GM19468 (cell line): ENCODE measurements around the gene CD6.
A peak's percentile ranks its signal among the peaks of the same experiment; 100 is the strongest.
"Not testable (repeated sequence)": the region's sequence is repeated elsewhere in the genome, so short reads cannot be mapped to it uniquely, and the experiment has no call there.

ENCODE experiments used
- ATAC-seq: cut with Tn5 transposase; IDR thresholded peaks from one replicate; pipeline ENCODE4 v1.9.1; 2021; ENCODE audit warnings: mild to moderate bottlenecking, moderate library complexity, moderate number of reproducible peaks; ENCODE audit not compliant: unreplicated experiment; ENCODE audit errors: extremely low read depth

Gene CD6

GRCh38 chr11:60950933-60951605 lies 20.4 kb upstream of the CD6 start:
- no peak for ATAC-seq

DNA sequence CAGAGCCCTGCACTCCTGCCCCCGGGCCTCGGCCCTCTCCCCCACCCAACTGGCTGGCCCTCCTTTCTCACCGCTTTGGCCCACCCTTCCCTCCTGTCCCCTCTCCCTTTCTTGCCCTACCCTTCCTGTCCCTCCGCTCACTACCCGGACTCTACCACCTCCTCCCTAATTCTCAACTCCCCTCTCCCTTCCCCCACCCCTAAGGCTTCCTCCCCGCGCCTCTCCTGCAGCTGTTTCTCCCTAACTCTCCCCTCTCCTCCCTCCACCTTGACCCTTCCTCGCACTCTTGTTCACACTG lies 19.9 kb upstream of the CD6 start:
- no peak for ATAC-seq

DNA sequence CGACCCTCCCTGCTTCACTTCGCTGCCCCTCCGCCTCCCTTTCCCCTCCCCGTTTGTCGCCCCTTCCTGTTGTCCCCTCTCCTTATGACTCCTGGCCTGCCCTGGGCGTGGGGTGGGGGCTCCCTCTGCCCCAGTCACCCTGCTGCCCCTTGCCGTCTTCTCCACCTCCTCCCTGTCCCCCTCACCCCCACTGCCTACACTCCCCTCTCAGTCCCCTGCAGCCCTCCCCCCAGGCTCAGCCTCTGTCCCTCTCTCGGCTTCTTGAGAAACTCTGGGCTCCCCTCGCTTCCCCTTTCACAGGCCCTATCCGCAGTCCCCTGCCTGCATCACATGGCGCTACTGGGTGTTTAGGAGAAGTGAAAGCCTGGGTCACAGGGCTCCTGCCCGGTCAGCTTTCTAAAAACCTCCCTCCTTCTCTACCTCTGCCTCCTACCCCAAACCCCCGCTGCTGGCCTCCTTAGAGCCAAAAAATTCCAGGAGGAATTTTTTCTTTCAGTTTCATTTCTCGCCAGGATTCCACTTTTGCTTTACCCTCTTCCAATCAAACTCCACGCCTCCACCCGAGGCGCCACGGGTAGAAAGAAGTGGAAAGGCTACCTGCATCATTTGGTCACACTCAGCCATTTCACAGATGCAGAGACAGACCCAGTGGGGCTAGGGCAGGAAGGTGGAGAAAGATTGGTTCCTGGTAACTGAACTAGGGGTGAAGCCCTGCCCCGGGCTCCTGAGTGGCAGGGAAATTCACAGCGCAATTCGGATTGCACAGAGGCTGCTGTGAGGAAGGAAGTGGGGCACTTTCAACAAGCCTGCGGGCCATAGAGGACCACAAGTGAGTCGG lies 19.4 kb upstream of the CD6 start, which contains the start of gene SLC15A3:
TSS of gene SLC15A3 (minus strand) at position 273 of the 838 bp plus-strand sequence. CDS start 625 bp downstream, outside the sequence.
- ATAC-seq, result peak; percentile 15

DNA sequence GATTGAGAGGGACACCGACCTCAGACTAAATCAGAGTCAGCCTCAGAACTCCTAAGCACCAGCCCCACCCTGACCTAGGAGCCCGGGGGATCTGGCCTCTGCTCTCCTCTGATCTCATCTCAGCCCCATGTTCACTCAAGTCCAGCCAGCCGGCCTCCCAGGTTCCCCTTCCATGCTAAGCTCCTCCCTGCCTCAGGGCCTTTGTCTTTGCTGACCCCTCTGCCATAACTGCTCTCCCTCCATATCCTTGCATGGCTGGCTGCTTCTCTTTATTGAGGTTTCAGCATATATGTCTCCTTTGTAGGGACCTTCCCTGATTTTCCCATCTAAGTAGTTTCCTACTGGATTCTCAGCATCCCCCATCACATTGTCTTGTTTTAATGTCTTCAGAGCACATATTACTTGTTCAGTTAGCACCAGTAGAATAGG lies 18.7 kb upstream of the CD6 start:
- ATAC-seq, result no peak

DNA sequence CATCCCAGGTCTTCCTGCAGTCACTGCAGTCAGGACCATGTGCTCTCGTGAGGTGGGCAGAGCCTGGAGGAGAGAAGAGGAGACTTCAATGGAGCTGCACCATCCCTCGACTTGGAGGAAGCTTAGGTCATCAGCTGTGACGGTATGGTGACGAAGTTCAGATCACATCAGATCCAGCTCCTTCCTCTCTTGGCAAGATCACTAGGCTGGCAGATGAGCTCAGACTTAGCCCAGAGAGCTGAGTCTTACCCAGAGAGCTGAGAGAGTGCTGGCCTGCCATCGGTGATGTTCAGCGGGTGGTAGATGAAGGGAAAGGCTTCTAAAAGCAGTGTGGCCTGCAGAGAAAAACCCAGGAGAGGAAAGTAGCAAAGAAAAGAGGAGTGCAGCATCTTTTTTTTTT lies 17.7 kb upstream of the CD6 start:
- no peak for ATAC-seq

DNA sequence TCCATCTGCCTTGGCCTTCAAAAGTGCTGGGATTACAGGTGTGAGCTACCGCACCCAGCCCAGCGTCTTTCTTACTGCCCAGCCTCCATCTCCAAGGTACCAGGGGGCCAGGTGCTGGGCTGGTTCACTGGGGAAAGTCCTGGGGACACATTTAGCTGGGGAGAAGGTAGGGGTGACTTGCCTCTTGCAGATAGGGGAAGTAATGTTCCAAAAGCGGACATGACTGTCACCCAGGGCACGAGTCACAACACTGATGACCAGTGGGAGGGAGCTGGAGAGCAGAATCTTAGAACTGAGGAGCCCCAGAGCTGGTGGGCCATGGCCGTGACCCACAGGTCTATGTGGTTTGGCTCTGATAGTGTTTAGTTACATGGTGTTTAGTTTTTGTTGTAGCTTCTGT lies 17.1 kb upstream of the CD6 start:
- ATAC-seq, result no peak

DNA sequence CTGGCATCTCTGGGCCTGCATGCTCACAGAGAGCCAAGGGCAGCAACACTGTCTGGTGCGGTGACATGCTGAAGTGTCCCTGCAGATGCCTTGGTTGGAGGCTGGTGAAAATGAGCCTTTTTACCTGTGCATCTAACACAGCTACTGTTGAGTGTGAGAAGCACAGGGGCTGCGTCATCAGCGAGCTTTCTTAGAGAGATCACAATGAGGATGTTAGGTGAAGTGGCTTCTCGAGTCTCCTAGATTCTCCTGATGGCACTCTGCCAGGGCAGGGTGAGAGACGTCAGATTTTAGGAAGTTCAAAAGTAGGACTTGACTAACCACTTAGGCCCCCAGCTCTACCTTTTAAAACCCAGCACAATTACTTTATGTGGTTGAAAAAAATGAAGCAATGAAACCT lies 15.9 kb upstream of the CD6 start:
- ATAC-seq, result no peak

DNA sequence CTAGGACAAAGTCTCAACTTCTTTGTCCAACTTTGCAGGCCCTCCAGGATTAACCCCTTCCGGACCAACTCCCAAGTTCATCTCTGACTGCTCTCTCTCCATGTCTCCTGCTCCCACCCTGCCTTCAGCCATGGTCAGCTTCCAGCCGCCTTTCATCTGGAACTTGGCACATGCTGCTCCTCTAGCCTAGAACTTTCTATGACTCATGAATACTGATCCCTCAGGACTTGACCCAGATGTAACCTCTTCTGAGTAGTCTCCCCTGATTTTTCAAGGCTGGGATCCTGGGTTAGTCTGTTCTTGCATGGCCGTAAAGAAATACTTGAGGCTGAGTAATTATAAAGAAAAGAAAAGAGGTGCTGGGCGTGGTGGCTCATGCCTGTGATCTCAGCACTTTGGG lies 14.3 kb upstream of the CD6 start:
- no peak for ATAC-seq

DNA sequence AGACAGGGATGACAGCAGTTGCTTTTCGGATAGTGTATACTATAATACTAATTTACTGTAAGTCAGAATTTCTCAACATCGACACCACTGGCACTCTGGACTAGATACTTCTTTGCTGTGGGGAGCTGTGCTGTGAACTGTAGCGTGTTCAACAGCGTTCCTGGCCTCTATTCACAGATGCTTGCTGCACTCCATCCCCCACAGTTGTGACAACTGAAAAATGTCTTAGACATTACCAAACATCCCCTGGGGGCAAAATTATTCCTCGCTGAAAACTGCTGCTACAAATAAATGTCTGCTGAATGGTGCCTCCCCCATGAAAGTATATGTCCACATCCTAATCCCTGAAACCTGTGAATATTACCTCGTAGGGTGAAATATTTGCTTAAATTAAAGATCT lies 12.0 kb upstream of the CD6 start:
- ATAC-seq, result no peak

- no peak for ATAC-seq
These were observed 11.1 kb upstream of the CD6 start for GRCh38 chr11:60960405-60960804.

DNA sequence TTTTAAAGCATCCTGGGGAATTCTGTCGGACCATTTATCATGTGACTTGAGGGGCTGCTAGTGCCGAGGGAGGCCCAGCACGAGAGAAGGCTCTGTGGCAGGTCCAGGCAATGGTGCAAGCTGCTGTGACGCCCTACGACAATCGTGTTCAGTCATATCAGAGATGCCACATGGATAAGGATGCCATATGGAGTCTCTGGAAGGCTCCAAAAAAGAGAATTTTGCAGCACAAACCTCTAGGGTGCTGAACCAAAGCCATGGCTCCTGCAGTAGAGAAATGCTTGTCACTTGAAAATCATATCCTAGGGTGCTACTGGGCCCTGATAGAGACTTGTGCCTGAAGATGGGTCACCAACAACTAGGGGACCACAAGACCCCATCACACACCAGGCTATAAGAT lies 6.7 kb upstream of the CD6 start:
- ATAC-seq, result no peak

GRCh38 chr11:60966890-60967289 lies 4.6 kb upstream of the CD6 start:
- ATAC-seq, result no peak

- no peak for ATAC-seq
These were observed 3.3 kb upstream of the CD6 start for GRCh38 chr11:60968223-60968622.

- no peak for ATAC-seq
These were observed 1.1 kb upstream of the CD6 start for GRCh38 chr11:60970369-60970774.

- no peak for ATAC-seq
These were observed 590 bp upstream of the CD6 start for GRCh38 chr11:60970890-60971289.

- ATAC-seq, result no peak
These were observed 926 bp downstream of the CD6 start for GRCh38 chr11:60972182-60973030.

DNA sequence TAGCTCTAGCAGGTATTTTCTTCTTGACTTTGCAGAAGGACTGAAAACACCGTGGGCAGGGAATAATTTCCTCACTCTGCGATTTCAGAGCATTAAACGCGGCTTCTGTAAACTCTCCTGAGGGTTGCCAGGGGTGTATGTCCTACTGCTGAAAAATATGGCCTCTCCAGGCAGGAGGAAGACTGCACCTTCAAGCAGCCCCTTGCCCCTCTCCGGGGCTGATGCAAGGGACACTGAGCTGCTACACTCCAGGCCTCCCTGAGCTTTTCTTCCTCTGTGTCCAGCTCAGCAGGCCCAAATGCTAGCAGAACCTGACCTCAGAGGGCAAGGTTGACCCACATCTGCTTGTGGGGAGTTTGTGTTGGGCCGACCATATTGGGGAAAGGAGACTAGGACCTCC lies 2.2 kb downstream of the CD6 start:
- no peak for ATAC-seq

DNA sequence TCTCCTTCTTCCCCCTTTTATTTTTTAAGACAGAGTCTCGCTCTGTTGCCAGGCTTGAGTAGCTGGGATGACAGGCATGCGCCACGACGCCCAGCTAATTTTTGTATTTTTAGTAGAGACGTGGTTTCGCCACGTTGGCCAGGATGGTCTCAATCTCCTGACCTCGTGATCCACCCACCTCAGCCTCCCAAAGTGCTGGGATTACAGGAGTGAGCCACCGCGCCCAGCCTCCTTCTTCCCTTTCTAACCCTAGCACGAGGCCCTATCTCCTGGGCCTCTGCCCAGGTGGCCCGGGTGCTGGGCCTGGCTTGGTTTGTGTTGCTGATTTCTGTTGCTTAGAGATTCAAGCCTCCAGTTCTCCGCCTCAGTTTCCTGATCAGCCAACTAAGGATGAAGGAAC lies 2.8 kb downstream of the CD6 start:
- ATAC-seq, result not testable (repeated sequence)

GRCh38 chr11:60974726-60975125 lies 3.2 kb downstream of the CD6 start:
- no peak for ATAC-seq

- ATAC-seq, result no peak
These were observed 5.7 kb downstream of the CD6 start for GRCh38 chr11:60977224-60977623.

DNA sequence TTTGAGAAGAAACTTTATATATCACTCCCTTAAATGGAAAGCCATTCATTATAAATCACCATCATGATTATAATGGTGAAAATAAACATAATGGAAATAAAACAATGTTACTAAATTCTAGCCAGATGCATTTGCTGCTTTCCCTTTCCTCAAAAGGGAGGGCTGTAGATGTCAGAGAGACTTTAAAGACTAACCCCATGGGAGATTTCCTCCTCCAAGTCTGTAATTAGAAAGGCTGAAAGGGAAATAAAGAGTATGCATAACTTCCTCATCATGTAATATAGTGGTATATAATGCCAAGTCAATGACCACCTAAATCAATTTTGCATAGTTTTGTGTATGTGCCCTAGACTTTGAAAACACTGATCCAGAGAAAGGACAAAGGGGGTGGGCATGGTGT lies 6.4 kb downstream of the CD6 start:
- ATAC-seq, result no peak
